Activated gamma-delta T cell (primary cell): ENCODE measurements around the gene SRP72.
"Not testable (repeated sequence)": the region's sequence is repeated elsewhere in the genome, so short reads cannot be mapped to it uniquely, and the experiment has no call there.

Experiments
- DNase-seq: peaks from one replicate; lab custom pipeline; 2025; lab: John Stamatoyannopoulos, UW
- total RNA-seq, 2 donors: gene quantifications; one replicate each; lab custom pipeline; 2026; lab: John Stamatoyannopoulos, UW

The SRP72 gene, protein sequence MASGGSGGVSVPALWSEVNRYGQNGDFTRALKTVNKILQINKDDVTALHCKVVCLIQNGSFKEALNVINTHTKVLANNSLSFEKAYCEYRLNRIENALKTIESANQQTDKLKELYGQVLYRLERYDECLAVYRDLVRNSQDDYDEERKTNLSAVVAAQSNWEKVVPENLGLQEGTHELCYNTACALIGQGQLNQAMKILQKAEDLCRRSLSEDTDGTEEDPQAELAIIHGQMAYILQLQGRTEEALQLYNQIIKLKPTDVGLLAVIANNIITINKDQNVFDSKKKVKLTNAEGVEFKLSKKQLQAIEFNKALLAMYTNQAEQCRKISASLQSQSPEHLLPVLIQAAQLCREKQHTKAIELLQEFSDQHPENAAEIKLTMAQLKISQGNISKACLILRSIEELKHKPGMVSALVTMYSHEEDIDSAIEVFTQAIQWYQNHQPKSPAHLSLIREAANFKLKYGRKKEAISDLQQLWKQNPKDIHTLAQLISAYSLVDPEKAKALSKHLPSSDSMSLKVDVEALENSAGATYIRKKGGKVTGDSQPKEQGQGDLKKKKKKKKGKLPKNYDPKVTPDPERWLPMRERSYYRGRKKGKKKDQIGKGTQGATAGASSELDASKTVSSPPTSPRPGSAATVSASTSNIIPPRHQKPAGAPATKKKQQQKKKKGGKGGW
- total RNA-seq = 93.5 to 96.1 reads per million in 2 donors

- DNase-seq = peak; percentile 74
Measured at GRCh38 chr4:56467284-56468096, at the start of gene SRP72. Gene SRP72, plus strand, starts transcription at chr4:56467617. Its CDS starts 19 bp downstream, at chr4:56467636.

DNA sequence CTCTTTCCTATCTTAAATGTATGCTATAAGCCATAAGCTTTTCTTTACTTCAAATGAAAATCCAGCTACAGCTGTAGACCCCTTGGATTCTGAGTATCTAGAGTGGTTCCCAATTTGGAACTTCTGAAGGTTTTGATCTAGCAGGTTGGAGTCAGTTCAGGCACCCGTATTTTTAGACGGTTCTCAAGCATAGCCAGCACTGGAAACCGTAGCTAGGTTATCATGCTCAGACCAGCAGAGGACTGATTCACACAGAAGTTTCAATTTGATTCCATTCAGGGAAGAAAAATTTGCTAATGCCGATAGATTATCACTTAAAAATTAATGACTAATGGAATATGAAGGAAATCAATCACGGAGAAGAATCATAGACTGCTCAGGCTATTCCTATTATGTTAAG, 43.2 kb upstream of the SRP72 start:
- no peak for DNase-seq

- DNase-seq = no peak
Measured at GRCh38 chr4:56424697-56425514, 42.5 kb upstream of the SRP72 start.

DNA sequence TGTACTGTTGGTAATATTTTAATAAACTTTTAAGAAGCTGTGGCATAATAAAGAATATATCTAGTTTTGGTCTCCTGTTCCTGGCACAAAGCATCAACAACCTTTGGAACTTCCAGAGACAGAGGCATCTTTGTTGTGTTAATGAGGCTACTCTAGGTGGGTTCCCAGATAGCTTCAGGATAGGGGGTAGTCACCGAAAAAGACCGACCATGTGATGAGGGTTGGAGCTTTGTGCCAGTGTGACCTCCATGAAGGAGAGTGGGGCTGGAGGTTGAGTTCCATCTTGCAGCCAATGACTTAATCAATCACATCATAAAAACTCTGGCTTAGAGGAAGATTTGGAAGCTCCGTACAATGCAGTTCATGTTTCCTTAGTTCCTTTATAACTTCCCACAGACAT, 41.9 kb upstream of the SRP72 start:
- DNase-seq = no peak

DNA sequence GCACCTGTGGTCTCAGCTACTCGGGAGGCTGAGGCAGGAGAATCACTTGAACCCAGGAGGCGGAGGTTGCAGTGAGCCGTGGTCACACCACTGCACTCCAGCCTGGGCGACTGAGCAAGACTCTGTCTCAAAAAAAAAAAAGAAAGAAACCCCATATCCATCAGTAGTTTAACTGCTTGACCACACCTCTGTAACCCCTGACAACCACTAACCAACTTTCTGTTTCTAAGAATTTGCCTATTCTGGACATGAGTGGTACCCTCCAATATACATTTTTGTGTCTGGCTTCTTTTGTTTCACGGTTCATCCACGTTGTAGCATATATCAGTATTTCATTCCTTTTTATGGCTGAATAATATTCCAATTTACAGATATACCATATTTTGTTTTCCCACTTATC, 41.1 kb upstream of the SRP72 start:
- no peak for DNase-seq

DNA sequence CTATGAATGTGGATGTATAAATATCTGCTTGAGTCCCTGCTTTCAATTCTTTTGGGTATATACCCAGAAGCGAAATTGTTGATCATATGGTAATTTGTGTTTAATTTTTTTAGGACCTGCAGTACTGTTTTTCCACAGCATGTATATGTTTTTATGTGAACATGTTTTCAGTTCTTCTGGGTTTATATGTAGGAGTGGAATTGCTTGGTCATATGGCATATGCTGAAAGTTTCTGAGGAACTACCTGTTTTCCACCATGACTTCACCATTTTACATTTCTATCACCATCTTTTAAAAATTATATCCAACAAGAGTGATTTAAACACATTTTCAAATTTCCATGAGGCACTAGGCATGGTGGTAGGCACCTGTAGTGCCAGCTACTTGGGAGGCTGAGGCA, 40.2 kb upstream of the SRP72 start:
- DNase-seq = no peak

DNA sequence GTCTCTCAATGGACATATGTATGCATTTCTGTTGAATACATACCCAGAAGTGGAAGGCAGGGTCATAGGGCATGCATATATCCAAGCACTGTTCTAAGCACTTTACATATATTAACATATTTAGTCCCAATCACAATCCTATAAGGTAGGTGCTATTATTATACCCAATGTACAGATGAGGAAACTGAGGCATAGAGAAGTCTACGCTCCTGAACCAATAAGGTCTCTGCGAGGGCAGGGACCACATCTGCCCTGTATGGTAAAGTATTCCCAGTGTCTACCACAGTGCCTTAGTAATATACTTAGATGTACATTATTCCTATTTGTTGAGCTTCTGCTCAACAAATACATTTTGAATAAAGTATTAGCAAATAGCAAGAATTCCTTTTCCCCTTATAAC, 37.2 kb upstream of the SRP72 start:
- no peak for DNase-seq

- no peak for DNase-seq
Measured at GRCh38 chr4:56433280-56433679, 34.1 kb upstream of the SRP72 start.

- DNase-seq = no peak
Measured at GRCh38 chr4:56434599-56435139, 32.7 kb upstream of the SRP72 start.

DNA sequence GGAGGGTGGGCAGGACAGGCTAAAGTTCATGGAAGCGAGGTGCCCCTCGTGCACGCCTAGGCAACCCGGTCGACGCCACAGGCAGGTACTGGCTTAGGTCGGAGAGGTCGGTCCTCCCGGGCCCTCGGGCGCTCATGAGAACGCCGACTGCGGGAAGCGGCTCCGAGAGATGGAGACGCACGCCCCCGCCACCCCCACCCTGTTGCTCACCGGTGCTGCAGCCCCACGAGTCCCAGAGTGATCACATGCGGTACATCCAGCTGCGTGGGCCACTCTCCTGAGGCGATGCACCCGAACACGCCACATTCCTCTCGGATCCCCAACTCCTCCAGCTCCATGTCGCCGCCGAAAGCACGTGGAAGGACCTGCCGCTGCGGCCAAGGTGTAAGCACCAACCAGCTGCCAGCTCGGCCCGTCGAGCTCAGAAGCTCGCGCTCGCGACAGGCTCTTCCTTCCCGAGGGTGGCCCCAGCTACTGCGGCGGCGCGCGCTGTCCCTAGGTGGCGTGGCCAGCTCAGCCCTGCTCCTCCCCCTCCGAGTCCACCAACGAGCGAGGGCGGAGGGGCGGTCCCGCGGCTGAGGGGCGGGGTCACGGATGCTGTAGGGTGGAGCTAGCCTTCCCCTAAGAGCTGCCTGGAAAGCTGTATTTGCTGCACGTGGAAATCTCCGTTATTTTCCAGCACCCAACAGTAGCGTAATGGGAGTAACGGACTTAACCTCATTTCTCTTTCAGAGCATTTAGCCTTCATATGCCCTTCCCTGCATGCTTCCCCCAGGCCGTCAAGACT, 32.1 kb upstream of the SRP72 start, which contains the start of gene PPAT:
PPAT (minus strand) TSS at position 476 of the 787 bp plus-strand sequence; CDS start at position 338, 138 bp downstream.
- DNase-seq = peak; percentile 99

DNA sequence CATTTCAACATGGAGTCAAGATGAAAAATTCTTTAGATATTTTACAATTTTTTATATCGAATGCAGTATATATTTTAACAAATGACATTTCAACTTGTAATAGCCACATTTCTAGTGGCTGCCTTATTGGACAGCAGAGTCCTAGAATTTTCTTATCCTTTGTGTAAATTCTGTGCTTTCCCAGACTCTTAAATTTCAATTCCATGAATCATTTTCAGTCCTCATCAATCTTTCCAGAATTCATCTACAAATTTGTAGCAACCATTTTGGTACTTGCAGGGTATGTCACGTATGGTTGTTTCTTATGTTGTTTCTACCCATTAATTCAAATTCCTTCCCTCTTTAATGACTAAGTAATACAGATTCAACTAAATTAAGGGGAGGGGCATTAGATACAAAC, 28.7 kb upstream of the SRP72 start:
- DNase-seq = no peak

DNA sequence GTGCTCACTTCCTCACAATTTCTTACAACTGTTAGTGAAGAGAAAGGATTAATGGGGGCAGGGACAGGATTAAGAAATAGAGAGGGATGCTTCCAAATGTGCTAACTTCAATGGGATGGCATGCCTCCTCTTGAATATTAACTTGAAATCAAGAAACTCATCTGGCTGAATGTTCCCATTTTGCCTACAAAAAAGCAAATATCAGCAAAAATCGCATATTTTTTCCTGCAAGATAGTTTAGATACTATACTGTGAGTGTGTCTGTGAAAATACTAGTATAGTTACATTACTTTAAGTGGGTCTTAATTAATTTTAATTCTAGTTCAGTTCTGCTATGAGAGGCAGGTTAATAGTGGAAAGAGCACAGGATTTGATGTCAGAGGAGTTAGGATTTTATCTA, 26.4 kb upstream of the SRP72 start:
- DNase-seq = no peak

GRCh38 chr4:56444719-56445118, 22.7 kb upstream of the SRP72 start:
- DNase-seq = no peak

GRCh38 chr4:56445699-56446098, 21.7 kb upstream of the SRP72 start:
- DNase-seq = no peak

GRCh38 chr4:56448301-56448700, 19.1 kb upstream of the SRP72 start:
- no peak for DNase-seq

DNA sequence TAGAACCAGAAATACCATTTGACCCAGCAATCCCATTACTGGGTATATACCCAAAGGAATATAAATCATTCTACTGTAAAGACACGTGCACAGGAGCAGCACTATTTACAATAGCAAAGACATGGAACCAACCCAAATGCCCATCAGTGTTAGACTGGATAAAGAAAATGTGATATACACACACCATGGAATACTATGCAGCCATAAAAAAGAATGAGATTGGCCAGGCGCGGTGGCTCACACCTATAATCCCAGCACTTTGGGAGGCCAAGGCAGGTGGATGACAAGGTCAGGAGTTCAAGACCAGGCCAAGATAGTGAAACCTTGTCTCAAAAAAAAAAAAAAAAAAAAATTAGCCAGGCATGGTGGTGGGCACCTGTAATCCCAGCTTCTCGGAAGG, 17.9 kb upstream of the SRP72 start:
- DNase-seq = not testable (repeated sequence)

- DNase-seq = no peak
Measured at GRCh38 chr4:56450342-56450741, 17.1 kb upstream of the SRP72 start.

DNA sequence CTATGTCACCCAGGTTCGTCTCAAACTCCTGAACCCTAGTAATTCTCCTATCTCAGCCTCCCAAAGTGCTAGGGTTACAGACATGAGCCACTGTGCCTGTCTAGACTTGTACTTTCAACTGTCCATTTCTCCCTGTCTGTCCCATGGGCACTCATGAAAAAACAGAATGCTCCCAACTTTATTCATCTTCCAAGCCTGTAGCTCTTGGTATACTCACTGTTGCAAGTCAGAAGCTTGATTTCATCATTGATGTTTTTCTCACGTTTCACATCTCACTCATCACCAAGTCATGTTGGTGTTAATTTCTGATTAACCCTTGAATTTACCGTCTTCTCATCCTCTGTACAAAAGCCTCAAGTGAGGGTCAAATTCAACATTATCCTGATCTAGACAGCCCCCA, 7.3 kb upstream of the SRP72 start:
- DNase-seq = no peak

DNA sequence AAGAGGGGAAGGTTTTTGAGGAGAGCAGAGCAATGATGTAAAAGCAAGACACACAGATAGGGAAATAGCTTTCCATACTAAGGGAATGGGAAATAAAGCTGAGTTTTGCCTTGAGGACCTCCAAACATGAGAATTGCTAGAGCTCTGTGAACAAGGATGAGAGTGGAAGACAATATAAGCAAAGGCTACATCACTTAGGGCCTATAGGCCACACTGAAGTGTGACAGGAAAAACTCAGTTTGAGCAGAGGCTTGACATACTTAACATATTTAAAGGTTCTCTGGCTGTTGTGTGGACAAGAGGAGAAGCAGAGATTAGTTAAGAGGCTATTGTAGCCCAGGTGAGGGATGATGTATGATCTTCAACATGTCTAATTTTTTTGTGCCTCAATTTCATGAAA, 5.3 kb upstream of the SRP72 start:
- DNase-seq = no peak

DNA sequence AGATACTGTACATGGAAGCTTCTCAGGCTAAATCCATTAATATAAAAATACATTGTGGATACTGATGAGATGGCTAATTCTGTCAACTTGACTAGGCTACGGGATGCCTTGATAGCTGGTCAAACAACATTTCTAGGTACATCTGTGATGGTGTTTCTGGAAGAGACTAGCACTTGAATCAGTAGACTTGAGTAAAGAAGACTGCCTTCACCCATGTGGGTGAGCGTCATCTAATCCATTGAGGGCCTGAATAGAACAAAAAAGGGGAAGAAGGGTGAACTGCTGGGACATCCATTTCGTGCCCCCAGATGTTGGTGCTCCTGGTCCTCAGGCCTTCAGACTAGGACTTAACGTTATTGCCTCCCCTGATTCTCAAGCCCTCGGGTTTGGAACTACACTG, 3.7 kb upstream of the SRP72 start:
- no peak for DNase-seq
